GM12891 (cell line): ENCODE data around the gene BOK.
"Not testable (repeated sequence)": the region's sequence is repeated elsewhere in the genome, so short reads cannot be mapped to it uniquely, and the experiment has no call there.

Experiments
- DNase-seq: peaks from one replicate; pipeline ENCODE4 v3.0.0; 2011; ENCODE audit warnings: low spot score; ENCODE audit not compliant: insufficient read length
- FAIRE-seq: peaks from 2 replicates; lab custom pipeline; 2011; peaks lifted over from hg19 to GRCh38; lab: Jason Lieb, UNC
- PAX5 ChIP-seq: IDR thresholded peaks from 2 replicates; pipeline ENCODE4 v1.6.1; 2011; ENCODE audit warnings: low read length, moderate library complexity, mild to moderate bottlenecking; ENCODE audit not compliant: insufficient read depth, severe bottlenecking
- POLR2A ChIP-seq: IDR thresholded peaks from 2 replicates; pipeline ENCODE4 v1.6.1; 2011; ENCODE audit warnings: low read depth, low read length, control low read depth
- POLR2AphosphoS5 ChIP-seq: IDR thresholded peaks from 2 replicates; pipeline ENCODE4 v1.6.1; 2011; ENCODE audit warnings: low read depth, low read length, control low read depth
- POU2F2 ChIP-seq: IDR thresholded peaks from 2 replicates; pipeline ENCODE4 v1.6.1; 2011; ENCODE audit warnings: low read depth, mild to moderate bottlenecking, control low read depth, low read length, moderate library complexity
- SPI1 ChIP-seq: IDR thresholded peaks from 2 replicates; pipeline ENCODE4 v1.6.1; 2011; ENCODE audit warnings: low read depth, low read length, control low read depth
- TAF1 ChIP-seq: IDR thresholded peaks from 2 replicates; pipeline ENCODE4 v1.6.1; 2011; ENCODE audit warnings: low read depth, low read length, control low read depth

The BOK gene

GRCh38 chr2:241565411-241565810 is 6.9 kb downstream of the BOK start:
- TF ChIP-seq SPI1, result no peak
- TF ChIP-seq POLR2AphosphoS5, result no peak
- TF ChIP-seq PAX5, result no peak
- TF ChIP-seq POLR2A, result no peak
- no peak for TF ChIP-seq POU2F2
- TF ChIP-seq TAF1, result no peak
- FAIRE-seq, result no peak
- DNase-seq, result no peak

- DNase-seq, FAIRE-seq: not testable (repeated sequence)
Observed at GRCh38 chr2:241566021-241566420, 7.5 kb downstream of the BOK start.

- DNase-seq (no peak), FAIRE-seq (no peak)
- TF ChIP-seq PAX5 (no peak), SPI1 (no peak), TAF1 (no peak), POLR2AphosphoS5 (no peak), POLR2A (no peak), POU2F2 (no peak)
Observed at GRCh38 chr2:241566468-241566867, 7.9 kb downstream of the BOK start.

GRCh38 chr2:241567266-241567665 is 8.7 kb downstream of the BOK start:
- not testable (repeated sequence) for DNase-seq, FAIRE-seq

- TF ChIP-seq PAX5, result no peak
- TF ChIP-seq POLR2AphosphoS5, result no peak
- TF ChIP-seq POU2F2, result no peak
- no peak for TF ChIP-seq TAF1
- TF ChIP-seq SPI1, result no peak
- no peak for TF ChIP-seq POLR2A
- DNase-seq, result no peak
- no peak for FAIRE-seq
Observed at GRCh38 chr2:241567776-241568175, 9.2 kb downstream of the BOK start.

GRCh38 chr2:241568726-241569125 is 10.2 kb downstream of the BOK start:
- FAIRE-seq, result no peak
- TF ChIP-seq POU2F2 (no peak), PAX5 (no peak), POLR2A (no peak), TAF1 (no peak), SPI1 (no peak), POLR2AphosphoS5 (no peak)

GRCh38 chr2:241569831-241570281 is 11.3 kb downstream of the BOK start:
- FAIRE-seq, result no peak

More at GRCh38 chr2:241568726-241569125, 10.2 kb downstream of the BOK start:
- no peak for DNase-seq

GRCh38 chr2:241570961-241571581 is 12.5 kb downstream of the BOK start:
- no peak for DNase-seq
- TF ChIP-seq POU2F2, result no peak
- no peak for TF ChIP-seq TAF1
- no peak for FAIRE-seq

More at GRCh38 chr2:241569831-241570281, 11.3 kb downstream of the BOK start:
- no peak for DNase-seq
- TF ChIP-seq TAF1 (no peak), PAX5 (no peak), POU2F2 (no peak), POLR2A (no peak), SPI1 (no peak)

GRCh38 chr2:241571821-241572620 is 13.5 kb downstream of the BOK start:
- DNase-seq, result no peak
- TF ChIP-seq POU2F2 (no peak), TAF1 (no peak), POLR2A (no peak), SPI1 (no peak), PAX5 (no peak), POLR2AphosphoS5 (no peak)
- FAIRE-seq, result no peak

- FAIRE-seq, DNase-seq: not testable (repeated sequence)
Observed at GRCh38 chr2:241572915-241573651, 14.5 kb downstream of the BOK start.
